Measurements from ENCODE around the gene NUP188. TPM values are rescaled to one million over a fixed set of nuclear protein-coding genes. Genes with fewer than 3 reads are reported as not detected.

The NUP188 gene
- total and polyA plus RNA-seq, 2 of the 13 experiments (the other 11 are each of a cell fraction or from before 2014, with no cell fraction given) = 28.0 to 38.5 TPM

DNA sequence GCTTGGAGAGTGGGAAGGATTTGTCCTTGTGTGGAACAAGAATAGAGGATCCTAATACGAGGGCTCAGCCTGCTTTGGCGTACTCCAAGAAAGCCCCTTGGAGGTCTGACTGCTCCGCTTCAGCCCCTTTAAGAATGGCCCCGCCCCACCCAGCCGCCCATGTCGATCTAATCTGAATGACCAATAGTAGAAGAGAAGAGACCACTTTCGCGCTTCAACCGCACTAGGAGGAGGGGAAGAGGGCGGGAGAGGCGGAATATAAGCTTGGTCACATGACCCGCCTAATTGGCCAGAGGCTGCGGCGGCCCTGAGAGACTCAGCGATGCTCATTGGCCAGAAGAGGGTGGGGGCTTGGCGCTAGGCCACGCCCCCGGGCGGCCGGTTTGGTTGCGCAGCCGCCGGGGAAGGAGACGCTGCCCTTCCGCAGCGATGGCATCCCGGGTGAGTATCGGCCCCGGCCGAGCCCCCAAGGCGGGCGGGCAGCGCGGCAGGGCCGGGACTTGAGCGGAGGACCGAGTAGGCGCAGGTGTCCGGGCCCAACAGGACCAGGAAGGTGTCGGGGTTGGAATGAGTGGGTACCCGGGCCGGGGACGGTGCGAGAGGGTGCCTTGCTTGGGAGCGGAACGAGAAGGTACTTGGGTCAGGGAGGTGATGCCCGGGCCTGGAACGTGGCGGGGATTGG lies 88.9 kb downstream of the NUP188 start, which contains the start of gene MIGA2:
Gene MIGA2 (plus strand): TSS at position 386 of the 682 bp plus-strand sequence. CDS start 3,969 bp downstream, outside the sequence.
- Histone ChIP-seq H3K4me1 (ENCODE audit: insufficient read depth, low read length) (peaks cover 27% of the 10 kb centered on the region), H3K9me3 (ENCODE audit: low read length) (no peaks in the 10 kb centered on the region), H2AFZ (ENCODE audit: low read length) (peak within 1 kb of the TSS; percentile 100), H3K4me2 (ENCODE audit: low read depth, low read length) (peak within 1 kb of the TSS; percentile 96), H3K9ac (ENCODE audit: insufficient read depth, low read depth, low read length) (peak within 1 kb of the TSS; percentile 76), H4K20me1 (ENCODE audit: insufficient read depth, low read length) (no peaks in the 10 kb centered on the region), H3K27me3 (ENCODE audit: control insufficient read depth in 1 of 2, insufficient read depth in 2 of 2, low read length in 2 of 2) (no peaks in the 10 kb centered on the region; a peak in 1 of 5 replicates), H3K36me3 (replicated peaks in 1 of 2; ENCODE audit: control insufficient read depth in 1 of 2, insufficient read depth in 2 of 2, low read length in 2 of 2) (peaks cover under 1 to 3% of the 10 kb centered on the region in 2 experiments; a peak in 3 of 5 replicates), H3K79me2 (ENCODE audit: insufficient read depth, low read length) (peaks cover 6% of the 10 kb centered on the region), H3K4me3 (replicated peaks in 1 of 3; ENCODE audit: insufficient read depth in 1 of 3, low read depth in 2 of 3, low read length in 3 of 3) (peak within 1 kb of the TSS; percentile 73 to 97 (median 96)), H3K27ac (ENCODE audit: extremely low read length, insufficient read depth, low read length) (peak within 1 kb of the TSS; percentile 77)
- CTCF ChIA-PET (ENCODE audit: low intra/inter-chr PET ratio, low total read pairs) = no interaction called here
- WGBS (ENCODE audit: low lambda C conversion rate) = 0% methylated on average over 27 of the region's 49 CpGs
- DNase-seq (ENCODE audit: low spot score) (peak; percentile 98), FAIRE-seq (peak; percentile 96), ATAC-seq (peak; percentile 86)
- in situ Hi-C loops (cut with HindIII; ENCODE audit: extremely low pct_ligation_motif_present, low pct_unique_long_range_greater_than_20kb) = no loop called here
- POLR2A ChIA-PET = interaction anchor here (0.6 to 1.4 kb wide), 13 partner anchors 8 to 339 kb away, joined by 3 to 10 read pairs (median 3); partner anchors contain the start of genes DOLPP1, PTPA and SH3GLB2
- no TSS peak for BruUV-seq (replicated peaks)
- intact Hi-C loops (cut with micrococcal nuclease; ENCODE audit: unreplicated experiment) = loop anchor here (5.0 kb wide), 1 partner anchor 46 kb away; the partner anchor contains the start of gene DOLPP1
- TF ChIP-seq HCFC1 (IDR thresholded peaks at IDR 0.05; ENCODE audit: low read depth, low read length) = no peak
- peak; percentile 92 for TF ChIP-seq SAP130 (CRISPR knock-in tag; IDR thresholded peaks at IDR 0.05; ENCODE audit: low read depth)
- TF ChIP-seq SP5 (CRISPR knock-in tag; IDR thresholded peaks at IDR 0.05; ENCODE audit: borderline replicate concordance, low read depth) = peak; percentile 93
- peak in 1 of 2 experiments; percentile 76; a peak in 2 of 4 replicates for TF ChIP-seq KLF16 (CRISPR knock-in tag; IDR thresholded peaks at IDR 0.05)
- 0 out of 2 replicates have a peak, but pooled peaks have one; percentile 17 for TF ChIP-seq ZNF317 (CRISPR knock-in tag; IDR thresholded peaks at IDR 0.05)
- TF ChIP-seq, protein P1, sequence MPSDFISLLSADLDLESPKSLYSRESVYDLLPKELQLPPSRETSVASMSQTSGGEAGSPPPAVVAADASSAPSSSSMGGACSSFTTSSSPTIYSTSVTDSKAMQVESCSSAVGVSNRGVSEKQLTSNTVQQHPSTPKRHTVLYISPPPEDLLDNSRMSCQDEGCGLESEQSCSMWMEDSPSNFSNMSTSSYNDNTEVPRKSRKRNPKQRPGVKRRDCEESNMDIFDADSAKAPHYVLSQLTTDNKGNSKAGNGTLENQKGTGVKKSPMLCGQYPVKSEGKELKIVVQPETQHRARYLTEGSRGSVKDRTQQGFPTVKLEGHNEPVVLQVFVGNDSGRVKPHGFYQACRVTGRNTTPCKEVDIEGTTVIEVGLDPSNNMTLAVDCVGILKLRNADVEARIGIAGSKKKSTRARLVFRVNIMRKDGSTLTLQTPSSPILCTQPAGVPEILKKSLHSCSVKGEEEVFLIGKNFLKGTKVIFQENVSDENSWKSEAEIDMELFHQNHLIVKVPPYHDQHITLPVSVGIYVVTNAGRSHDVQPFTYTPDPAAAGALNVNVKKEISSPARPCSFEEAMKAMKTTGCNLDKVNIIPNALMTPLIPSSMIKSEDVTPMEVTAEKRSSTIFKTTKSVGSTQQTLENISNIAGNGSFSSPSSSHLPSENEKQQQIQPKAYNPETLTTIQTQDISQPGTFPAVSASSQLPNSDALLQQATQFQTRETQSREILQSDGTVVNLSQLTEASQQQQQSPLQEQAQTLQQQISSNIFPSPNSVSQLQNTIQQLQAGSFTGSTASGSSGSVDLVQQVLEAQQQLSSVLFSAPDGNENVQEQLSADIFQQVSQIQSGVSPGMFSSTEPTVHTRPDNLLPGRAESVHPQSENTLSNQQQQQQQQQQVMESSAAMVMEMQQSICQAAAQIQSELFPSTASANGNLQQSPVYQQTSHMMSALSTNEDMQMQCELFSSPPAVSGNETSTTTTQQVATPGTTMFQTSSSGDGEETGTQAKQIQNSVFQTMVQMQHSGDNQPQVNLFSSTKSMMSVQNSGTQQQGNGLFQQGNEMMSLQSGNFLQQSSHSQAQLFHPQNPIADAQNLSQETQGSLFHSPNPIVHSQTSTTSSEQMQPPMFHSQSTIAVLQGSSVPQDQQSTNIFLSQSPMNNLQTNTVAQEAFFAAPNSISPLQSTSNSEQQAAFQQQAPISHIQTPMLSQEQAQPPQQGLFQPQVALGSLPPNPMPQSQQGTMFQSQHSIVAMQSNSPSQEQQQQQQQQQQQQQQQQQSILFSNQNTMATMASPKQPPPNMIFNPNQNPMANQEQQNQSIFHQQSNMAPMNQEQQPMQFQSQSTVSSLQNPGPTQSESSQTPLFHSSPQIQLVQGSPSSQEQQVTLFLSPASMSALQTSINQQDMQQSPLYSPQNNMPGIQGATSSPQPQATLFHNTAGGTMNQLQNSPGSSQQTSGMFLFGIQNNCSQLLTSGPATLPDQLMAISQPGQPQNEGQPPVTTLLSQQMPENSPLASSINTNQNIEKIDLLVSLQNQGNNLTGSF (CRISPR knock-in tag; IDR thresholded peaks at IDR 0.05) = 0 out of 2 replicates have a peak, but pooled peaks have one; percentile 24
- TF ChIP-seq, protein P2, sequence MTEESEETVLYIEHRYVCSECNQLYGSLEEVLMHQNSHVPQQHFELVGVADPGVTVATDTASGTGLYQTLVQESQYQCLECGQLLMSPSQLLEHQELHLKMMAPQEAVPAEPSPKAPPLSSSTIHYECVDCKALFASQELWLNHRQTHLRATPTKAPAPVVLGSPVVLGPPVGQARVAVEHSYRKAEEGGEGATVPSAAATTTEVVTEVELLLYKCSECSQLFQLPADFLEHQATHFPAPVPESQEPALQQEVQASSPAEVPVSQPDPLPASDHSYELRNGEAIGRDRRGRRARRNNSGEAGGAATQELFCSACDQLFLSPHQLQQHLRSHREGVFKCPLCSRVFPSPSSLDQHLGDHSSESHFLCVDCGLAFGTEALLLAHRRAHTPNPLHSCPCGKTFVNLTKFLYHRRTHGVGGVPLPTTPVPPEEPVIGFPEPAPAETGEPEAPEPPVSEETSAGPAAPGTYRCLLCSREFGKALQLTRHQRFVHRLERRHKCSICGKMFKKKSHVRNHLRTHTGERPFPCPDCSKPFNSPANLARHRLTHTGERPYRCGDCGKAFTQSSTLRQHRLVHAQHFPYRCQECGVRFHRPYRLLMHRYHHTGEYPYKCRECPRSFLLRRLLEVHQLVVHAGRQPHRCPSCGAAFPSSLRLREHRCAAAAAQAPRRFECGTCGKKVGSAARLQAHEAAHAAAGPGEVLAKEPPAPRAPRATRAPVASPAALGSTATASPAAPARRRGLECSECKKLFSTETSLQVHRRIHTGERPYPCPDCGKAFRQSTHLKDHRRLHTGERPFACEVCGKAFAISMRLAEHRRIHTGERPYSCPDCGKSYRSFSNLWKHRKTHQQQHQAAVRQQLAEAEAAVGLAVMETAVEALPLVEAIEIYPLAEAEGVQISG (CRISPR knock-in tag; IDR thresholded peaks at IDR 0.05) = peak; percentile 52; the same call in 1 of the 2 replicates
- peak; percentile 49; the same call in 1 of the 2 replicates for TF ChIP-seq SALL2 (CRISPR knock-in tag; IDR thresholded peaks at IDR 0.05)
- TF ChIP-seq SMAD1 (CRISPR knock-in tag; IDR thresholded peaks at IDR 0.05; ENCODE audit: borderline replicate concordance, low read depth) = 0 out of 2 replicates have a peak, but pooled peaks have one; percentile 15
- TF ChIP-seq MAFG (CRISPR knock-in tag; IDR thresholded peaks at IDR 0.05) = no peak
- no peak for TF ChIP-seq ZNF282 (IDR thresholded peaks at IDR 0.05; ENCODE audit: partially characterized antibody)

Data from HepG2 (cell line).